Epidermal melanocyte (primary cell): ENCODE measurements around the gene CXCR3.
"Not testable (repeated sequence)": the region's sequence is repeated elsewhere in the genome, so short reads cannot be mapped to it uniquely, and the experiment has no call there.

Experiments used
- DNase-seq: peaks from one replicate; pipeline ENCODE4 v3.0.0; 2011; ENCODE audit warnings: low spot score; ENCODE audit not compliant: insufficient read length

Gene CXCR3

GRCh38 chrX:71611736-71612135 is 6.6 kb downstream of the CXCR3 start:
- not testable (repeated sequence) for DNase-seq

GRCh38 chrX:71609095-71609750 is 9.1 kb downstream of the CXCR3 start:
- no peak for DNase-seq

GRCh38 chrX:71607488-71607887 is 10.8 kb downstream of the CXCR3 start:
- DNase-seq = no peak

GRCh38 chrX:71606536-71607216 is 11.6 kb downstream of the CXCR3 start:
- no peak for DNase-seq

GRCh38 chrX:71604796-71605568 is 13.3 kb downstream of the CXCR3 start:
- DNase-seq = no peak

GRCh38 chrX:71604141-71604540 is 14.2 kb downstream of the CXCR3 start:
- DNase-seq = no peak

GRCh38 chrX:71603618-71604017 is 14.7 kb downstream of the CXCR3 start:
- no peak for DNase-seq

- DNase-seq = no peak
Measured at GRCh38 chrX:71599965-71600364, 18.3 kb downstream of the CXCR3 start.

- DNase-seq = not testable (repeated sequence)
Measured at GRCh38 chrX:71593210-71593609, 25.1 kb downstream of the CXCR3 start.

GRCh38 chrX:71586929-71587328 is 31.4 kb downstream of the CXCR3 start:
- DNase-seq = no peak

GRCh38 chrX:71581210-71581609 is 37.1 kb downstream of the CXCR3 start:
- no peak for DNase-seq

GRCh38 chrX:71579990-71580380 is 38.3 kb downstream of the CXCR3 start:
- no peak for DNase-seq

- DNase-seq = no peak
Measured at GRCh38 chrX:71579136-71579989, 38.9 kb downstream of the CXCR3 start.

- DNase-seq = no peak
Measured at GRCh38 chrX:71578253-71579135, 39.8 kb downstream of the CXCR3 start, which contains the start of gene GCNA. TSS of gene GCNA (plus strand) at chrX:71578437. CDS start at chrX:71580822, 2,385 bp downstream.

GRCh38 chrX:71577682-71578081 is 40.6 kb downstream of the CXCR3 start:
- no peak for DNase-seq

- no peak for DNase-seq
Measured at GRCh38 chrX:71573590-71573989, 44.7 kb downstream of the CXCR3 start.

GRCh38 chrX:71571390-71571789 is 46.9 kb downstream of the CXCR3 start:
- not testable (repeated sequence) for DNase-seq
